Measurements from ENCODE around the gene LIMK2. TPM values are rescaled to one million over a fixed set of nuclear protein-coding genes. Genes with fewer than 3 reads are reported as not detected.

Gene LIMK2
- total and polyA plus RNA-seq, 9 of the 15 experiments (the other 6 are each of a cell fraction or from before 2014, with no cell fraction given), result 1.1 to 14.5 (median 8.5) TPM

DNA sequence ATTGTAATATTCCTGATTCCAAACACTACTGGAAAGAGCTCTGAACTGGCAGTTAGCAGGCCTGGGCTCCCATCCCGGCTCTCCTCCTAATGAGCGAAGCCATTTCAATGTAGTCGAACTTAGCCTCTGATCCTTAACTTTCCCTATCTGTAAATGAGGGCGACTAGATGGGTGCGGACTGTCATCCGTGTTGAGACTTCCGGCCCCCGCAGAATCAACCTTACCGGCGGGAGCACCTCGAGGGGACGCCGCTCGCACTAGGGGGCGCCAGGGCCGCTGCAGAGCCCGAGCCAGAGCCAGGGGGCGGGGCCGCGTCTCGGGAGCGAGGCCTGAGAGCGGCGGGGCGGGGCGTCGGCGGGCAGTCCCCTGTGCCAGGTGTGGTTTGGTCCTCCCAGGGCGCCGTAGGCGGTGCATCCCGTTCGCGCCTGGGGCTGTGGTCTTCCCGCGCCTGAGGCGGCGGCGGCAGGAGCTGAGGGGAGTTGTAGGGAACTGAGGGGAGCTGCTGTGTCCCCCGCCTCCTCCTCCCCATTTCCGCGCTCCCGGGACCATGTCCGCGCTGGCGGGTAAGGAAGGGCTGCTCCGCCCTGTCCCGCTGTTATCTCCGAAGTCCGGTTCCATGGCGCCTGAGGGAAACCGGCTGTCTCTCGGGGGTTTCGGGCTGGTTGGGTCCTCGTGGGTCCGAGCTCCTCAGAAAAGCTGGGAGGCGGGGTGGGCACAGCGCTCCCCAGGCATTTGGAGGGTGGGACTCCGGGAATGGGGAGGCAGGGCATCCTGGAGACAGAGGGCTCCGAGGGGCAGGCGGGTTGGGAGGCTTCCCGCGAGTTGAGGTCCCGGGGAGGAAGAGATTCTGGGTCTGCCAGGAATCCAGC lies at the start of gene LIMK2 (continued):
- TF ChIP-seq ZNF318 (IDR thresholded peaks at IDR 0.05; ENCODE audit: borderline replicate concordance in 1 of 2, low read depth in 1 of 2) (no peak), ZNF639 (CRISPR knock-in tag; conservative IDR thresholded peaks at IDR 0.05 in 1 of 2, IDR thresholded peaks at IDR 0.05 in 1 of 2) (no peak), CBX5 (IDR thresholded peaks at IDR 0.05; ENCODE audit: borderline replicate concordance, low read depth) (no peak), MCM3 (IDR thresholded peaks at IDR 0.05) (no peak), SLC30A9 (CRISPR knock-in tag; IDR thresholded peaks at IDR 0.05) (no peak), ZFP91 (CRISPR knock-in tag; IDR thresholded peaks at IDR 0.05) (no peak), HNRNPK (IDR thresholded peaks at IDR 0.05; ENCODE audit: low read depth, low read length, poor library complexity, severe bottlenecking) (no peak), ZNF445 (CRISPR knock-in tag; IDR thresholded peaks at IDR 0.05; ENCODE audit: low read depth) (no peak), SRSF9 (IDR thresholded peaks at IDR 0.05; ENCODE audit: borderline replicate concordance, low read depth, low read length) (no peak)
- TF ChIP-seq, protein P1, sequence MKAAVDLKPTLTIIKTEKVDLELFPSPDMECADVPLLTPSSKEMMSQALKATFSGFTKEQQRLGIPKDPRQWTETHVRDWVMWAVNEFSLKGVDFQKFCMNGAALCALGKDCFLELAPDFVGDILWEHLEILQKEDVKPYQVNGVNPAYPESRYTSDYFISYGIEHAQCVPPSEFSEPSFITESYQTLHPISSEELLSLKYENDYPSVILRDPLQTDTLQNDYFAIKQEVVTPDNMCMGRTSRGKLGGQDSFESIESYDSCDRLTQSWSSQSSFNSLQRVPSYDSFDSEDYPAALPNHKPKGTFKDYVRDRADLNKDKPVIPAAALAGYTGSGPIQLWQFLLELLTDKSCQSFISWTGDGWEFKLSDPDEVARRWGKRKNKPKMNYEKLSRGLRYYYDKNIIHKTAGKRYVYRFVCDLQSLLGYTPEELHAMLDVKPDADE (conservative IDR thresholded peaks at IDR 0.05; ENCODE audit: control insufficient read depth, low read depth, low read length), result 0 out of 2 replicates have a peak, but pooled peaks have one; percentile 37

Data from K562 (cell line).